Measurements from ENCODE around the gene ATP1A2.

ATP1A2 gene

GRCh38 chr1:160168016-160168415 is 52.5 kb downstream of the ATP1A2 start:
- no peaks in the 10 kb centered on the region for H3K4me1 ChIP-seq (ENCODE audit: control insufficient read depth, insufficient read depth, low read length)
- no peak overlapping the region for H3K4me3 ChIP-seq (ENCODE audit: low read length)
- H3K9ac ChIP-seq (ENCODE audit: low read length): no peak overlapping the region
- H3K27me3 ChIP-seq (ENCODE audit: control insufficient read depth, insufficient read depth, low read length): no peaks in the 10 kb centered on the region
- H3K36me3 ChIP-seq (ENCODE audit: control insufficient read depth, insufficient read depth, low read length): no peaks in the 10 kb centered on the region
- H3K27ac ChIP-seq (ENCODE audit: low read depth, low read length): no peak overlapping the region

- H3K27me3 ChIP-seq (ENCODE audit: control insufficient read depth, insufficient read depth, low read length): no peaks in the 10 kb centered on the region
- H3K27ac ChIP-seq (ENCODE audit: low read depth, low read length): no peak overlapping the region
- H3K36me3 ChIP-seq (ENCODE audit: control insufficient read depth, insufficient read depth, low read length): no peaks in the 10 kb centered on the region
- no peak overlapping the region for H3K9ac ChIP-seq (ENCODE audit: low read length)
- H3K4me3 ChIP-seq (ENCODE audit: low read length): no peak overlapping the region
- H3K4me1 ChIP-seq (ENCODE audit: control insufficient read depth, insufficient read depth, low read length): no peaks in the 10 kb centered on the region
Observed at GRCh38 chr1:160168609-160169369, 53.2 kb downstream of the ATP1A2 start.

- Histone ChIP-seq H3K36me3 (ENCODE audit: control insufficient read depth, insufficient read depth, low read length) (no peaks in the 10 kb centered on the region), H3K4me1 (ENCODE audit: control insufficient read depth, insufficient read depth, low read length) (no peaks in the 10 kb centered on the region), H3K4me3 (ENCODE audit: low read length) (no peak overlapping the region), H3K27me3 (ENCODE audit: control insufficient read depth, insufficient read depth, low read length) (no peaks in the 10 kb centered on the region), H3K27ac (ENCODE audit: low read depth, low read length) (no peak overlapping the region), H3K9ac (ENCODE audit: low read length) (no peak overlapping the region)
Observed at GRCh38 chr1:160169553-160170399, 54.2 kb downstream of the ATP1A2 start.

DNA sequence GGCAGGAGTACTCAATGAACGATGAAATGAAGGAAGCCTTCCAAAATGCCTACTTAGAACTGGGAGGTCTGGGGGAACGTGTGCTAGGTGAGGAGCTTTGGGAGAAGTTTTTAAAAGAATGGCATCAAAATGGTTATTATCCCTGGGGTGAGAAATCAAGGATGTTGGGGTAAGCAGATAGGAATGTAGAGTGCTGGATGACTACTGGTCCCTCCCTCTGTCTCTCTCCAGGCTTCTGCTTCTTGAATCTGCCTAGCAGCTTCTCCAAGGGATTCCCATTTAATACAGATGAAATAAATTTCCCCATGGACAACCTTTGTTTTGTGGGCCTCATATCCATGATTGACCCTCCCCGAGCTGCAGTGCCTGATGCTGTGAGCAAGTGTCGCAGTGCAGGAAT is 55.8 kb downstream of the ATP1A2 start:
- H3K36me3 ChIP-seq (ENCODE audit: control insufficient read depth, insufficient read depth, low read length): no peaks in the 10 kb centered on the region
- no peak overlapping the region for H3K4me3 ChIP-seq (ENCODE audit: low read length)
- H3K27ac ChIP-seq (ENCODE audit: low read depth, low read length): no peak overlapping the region
- H3K9ac ChIP-seq (ENCODE audit: low read length): no peak overlapping the region
- H3K27me3 ChIP-seq (ENCODE audit: control insufficient read depth, insufficient read depth, low read length): no peaks in the 10 kb centered on the region
- H3K4me1 ChIP-seq (ENCODE audit: control insufficient read depth, insufficient read depth, low read length): no peaks in the 10 kb centered on the region

- Histone ChIP-seq H3K36me3 (ENCODE audit: control insufficient read depth, insufficient read depth, low read length) (no peaks in the 10 kb centered on the region), H3K9ac (ENCODE audit: low read length) (no peak overlapping the region), H3K4me1 (ENCODE audit: control insufficient read depth, insufficient read depth, low read length) (no peaks in the 10 kb centered on the region), H3K27me3 (ENCODE audit: control insufficient read depth, insufficient read depth, low read length) (no peaks in the 10 kb centered on the region), H3K4me3 (ENCODE audit: low read length) (no peak overlapping the region), H3K27ac (ENCODE audit: low read depth, low read length) (no peak overlapping the region)
Observed at GRCh38 chr1:160171980-160172379, 56.4 kb downstream of the ATP1A2 start.

DNA sequence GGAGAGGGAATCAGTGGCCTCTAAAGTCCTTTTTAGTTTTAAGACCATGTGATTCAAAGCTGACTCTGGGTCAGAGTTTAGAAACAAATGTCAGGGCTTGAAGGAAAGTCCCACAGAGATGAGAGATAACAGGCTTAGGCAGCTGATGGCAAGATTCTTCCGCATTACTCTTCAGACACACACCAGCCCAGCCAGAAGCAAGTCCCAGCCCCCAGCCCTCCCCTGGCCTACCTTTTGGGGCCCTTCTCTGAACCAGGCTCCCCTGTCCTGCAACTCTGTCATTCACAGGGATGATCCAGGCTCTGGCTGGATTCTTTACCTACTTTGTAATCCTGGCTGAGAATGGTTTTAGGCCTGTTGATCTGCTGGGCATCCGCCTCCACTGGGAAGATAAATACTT is 61.7 kb downstream of the ATP1A2 start:
- H3K27me3 ChIP-seq (ENCODE audit: control insufficient read depth, insufficient read depth, low read length): no peaks in the 10 kb centered on the region
- H3K9ac ChIP-seq (ENCODE audit: low read length): no peak overlapping the region
- no peaks in the 10 kb centered on the region for H3K4me1 ChIP-seq (ENCODE audit: control insufficient read depth, insufficient read depth, low read length)
- H3K27ac ChIP-seq (ENCODE audit: low read depth, low read length): no peak overlapping the region
- H3K4me3 ChIP-seq (ENCODE audit: low read length): no peak overlapping the region
- no peaks in the 10 kb centered on the region for H3K36me3 ChIP-seq (ENCODE audit: control insufficient read depth, insufficient read depth, low read length)

GRCh38 chr1:160177667-160178066 is 62.1 kb downstream of the ATP1A2 start:
- Histone ChIP-seq H3K36me3 (ENCODE audit: control insufficient read depth, insufficient read depth, low read length) (no peaks in the 10 kb centered on the region), H3K4me1 (ENCODE audit: control insufficient read depth, insufficient read depth, low read length) (no peaks in the 10 kb centered on the region), H3K4me3 (ENCODE audit: low read length) (no peak overlapping the region), H3K27ac (ENCODE audit: low read depth, low read length) (no peak overlapping the region), H3K27me3 (ENCODE audit: control insufficient read depth, insufficient read depth, low read length) (no peaks in the 10 kb centered on the region), H3K9ac (ENCODE audit: low read length) (no peak overlapping the region)

- no peak overlapping the region for H3K27ac ChIP-seq (ENCODE audit: low read depth, low read length)
- no peaks in the 10 kb centered on the region for H3K27me3 ChIP-seq (ENCODE audit: control insufficient read depth, insufficient read depth, low read length)
- no peaks in the 10 kb centered on the region for H3K36me3 ChIP-seq (ENCODE audit: control insufficient read depth, insufficient read depth, low read length)
- H3K4me3 ChIP-seq (ENCODE audit: low read length): no peak overlapping the region
- H3K4me1 ChIP-seq (ENCODE audit: control insufficient read depth, insufficient read depth, low read length): no peaks in the 10 kb centered on the region
- H3K9ac ChIP-seq (ENCODE audit: low read length): no peak overlapping the region
Observed at GRCh38 chr1:160178731-160179130, 63.2 kb downstream of the ATP1A2 start.

DNA sequence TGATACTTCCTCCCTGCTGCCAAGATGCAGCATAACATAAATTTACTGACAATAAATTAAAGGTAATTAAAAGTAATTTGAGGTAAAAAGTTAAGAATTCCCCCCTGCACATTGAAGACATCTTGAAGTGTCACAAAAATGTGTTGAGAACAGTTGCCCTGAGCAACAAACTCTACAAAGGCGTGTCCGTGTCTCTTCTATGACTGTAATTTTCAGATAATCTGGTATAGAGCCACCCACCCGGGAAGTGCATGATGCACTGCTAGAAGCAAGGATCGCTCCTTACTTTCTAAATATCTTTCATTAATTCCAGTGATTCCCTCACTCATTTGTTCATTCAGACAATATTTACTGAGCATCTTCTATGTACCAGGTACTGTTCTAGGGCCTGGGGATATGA is 63.8 kb downstream of the ATP1A2 start:
- Histone ChIP-seq H3K27me3 (ENCODE audit: control insufficient read depth, insufficient read depth, low read length) (no peaks in the 10 kb centered on the region), H3K4me1 (ENCODE audit: control insufficient read depth, insufficient read depth, low read length) (no peaks in the 10 kb centered on the region)

GRCh38 chr1:160186246-160186645 is 70.7 kb downstream of the ATP1A2 start:
- no peak overlapping the region for H3K27ac ChIP-seq (ENCODE audit: low read depth, low read length)
- H3K9ac ChIP-seq (ENCODE audit: low read length): no peak overlapping the region
- H3K4me1 ChIP-seq (ENCODE audit: control insufficient read depth, insufficient read depth, low read length): peaks cover 2% of the 10 kb centered on the region
- H3K4me3 ChIP-seq (ENCODE audit: low read length): no peak overlapping the region
- no peaks in the 10 kb centered on the region for H3K27me3 ChIP-seq (ENCODE audit: control insufficient read depth, insufficient read depth, low read length)
- no peaks in the 10 kb centered on the region for H3K36me3 ChIP-seq (ENCODE audit: control insufficient read depth, insufficient read depth, low read length)

More for the DNA sequence above, 63.8 kb downstream of the ATP1A2 start:
- H3K4me3 ChIP-seq (ENCODE audit: low read length): no peak overlapping the region
- no peak overlapping the region for H3K9ac ChIP-seq (ENCODE audit: low read length)
- no peak overlapping the region for H3K27ac ChIP-seq (ENCODE audit: low read depth, low read length)
- no peaks in the 10 kb centered on the region for H3K36me3 ChIP-seq (ENCODE audit: control insufficient read depth, insufficient read depth, low read length)

DNA sequence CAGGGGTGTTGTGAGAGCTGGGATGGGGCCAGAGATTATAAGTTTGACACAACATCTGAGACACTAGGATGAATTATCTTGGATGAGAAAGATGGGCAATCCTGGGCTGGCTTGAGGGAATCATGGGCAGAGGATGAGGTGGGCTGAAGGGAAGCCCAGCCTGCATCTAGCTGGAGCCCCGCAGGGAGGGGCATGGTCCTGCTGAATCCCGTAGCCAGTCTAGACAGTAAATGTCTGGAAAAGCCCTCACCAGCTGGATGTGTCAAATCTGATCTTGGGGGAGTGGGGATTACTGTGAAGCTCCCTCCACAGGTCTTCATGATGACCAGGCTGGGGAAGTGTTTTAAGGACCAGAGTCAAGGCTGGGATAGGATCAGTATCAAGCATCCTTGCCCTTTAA is 71.2 kb downstream of the ATP1A2 start:
- peaks cover 2% of the 10 kb centered on the region for H3K4me1 ChIP-seq (ENCODE audit: control insufficient read depth, insufficient read depth, low read length)
- H3K27me3 ChIP-seq (ENCODE audit: control insufficient read depth, insufficient read depth, low read length): no peaks in the 10 kb centered on the region
- no peak overlapping the region for H3K27ac ChIP-seq (ENCODE audit: low read depth, low read length)
- H3K4me3 ChIP-seq (ENCODE audit: low read length): no peak overlapping the region
- H3K9ac ChIP-seq (ENCODE audit: low read length): no peak overlapping the region
- H3K36me3 ChIP-seq (ENCODE audit: control insufficient read depth, insufficient read depth, low read length): no peaks in the 10 kb centered on the region

DNA sequence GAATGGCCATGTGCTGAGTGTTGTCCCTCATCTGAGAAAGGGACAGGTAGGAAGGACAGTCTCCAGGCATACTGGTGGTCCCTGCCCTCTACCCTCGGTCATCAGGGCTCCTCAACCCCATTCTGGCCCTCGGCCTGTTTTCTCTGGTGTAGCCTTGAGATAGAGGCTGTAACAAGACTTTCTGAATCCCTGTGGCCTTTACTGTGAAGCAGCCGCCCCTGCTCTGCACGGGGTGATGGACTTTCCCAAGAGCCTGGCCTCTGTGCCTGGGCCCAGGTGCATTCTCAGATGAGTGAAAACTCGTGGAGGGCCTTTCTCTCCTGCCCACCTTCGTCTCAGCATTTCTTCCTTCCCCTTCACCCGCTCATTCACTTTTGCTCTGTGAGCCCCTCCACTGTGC is 71.8 kb downstream of the ATP1A2 start:
- no peaks in the 10 kb centered on the region for H3K36me3 ChIP-seq (ENCODE audit: control insufficient read depth, insufficient read depth, low read length)
- no peak overlapping the region for H3K27ac ChIP-seq (ENCODE audit: low read depth, low read length)
- H3K9ac ChIP-seq (ENCODE audit: low read length): no peak overlapping the region
- no peaks in the 10 kb centered on the region for H3K27me3 ChIP-seq (ENCODE audit: control insufficient read depth, insufficient read depth, low read length)
- no peak overlapping the region for H3K4me3 ChIP-seq (ENCODE audit: low read length)
- H3K4me1 ChIP-seq (ENCODE audit: control insufficient read depth, insufficient read depth, low read length): peaks cover 2% of the 10 kb centered on the region

Data from rectal smooth muscle tissue (tissue), 1 donor.